Parathyroid adenoma (tissue), 2 donors: Measurements from ENCODE around the gene FLRT2.

Experiments used
- H2AFZ ChIP-seq: fragments of 300-600 bp; sonication (generic); one replicate; pipeline ENCODE4 v1.7.0; 2017; ENCODE audit warnings: antibody characterized with exemption, mild to moderate bottlenecking
- H3K27ac ChIP-seq: fragments of 300-600 bp; sonication (generic); one replicate; pipeline ENCODE4 v1.7.0; 2017
- H3K27me3 ChIP-seq: fragments of 300-600 bp; sonication (generic); one replicate; pipeline ENCODE4 v1.7.0; 2017; ENCODE audit warnings: low read length; ENCODE audit not compliant: control insufficient read depth, insufficient read depth
- H3K36me3 ChIP-seq: fragments of 300-600 bp; sonication (generic); one replicate; pipeline ENCODE4 v1.7.0; 2017; ENCODE audit warnings: low read length; ENCODE audit not compliant: control insufficient read depth, insufficient read depth
- H3K4me1 ChIP-seq: fragments of 300-600 bp; sonication (generic); one replicate; pipeline ENCODE4 v1.7.0; 2017; ENCODE audit warnings: control low read depth
- H3K4me2 ChIP-seq: fragments of 300-600 bp; sonication (generic); one replicate; pipeline ENCODE4 v1.7.0; 2017; ENCODE audit warnings: low read length
- H3K4me3 ChIP-seq: fragments of 300-600 bp; sonication (generic); one replicate; pipeline ENCODE4 v1.7.0; 2017; ENCODE audit warnings: low read depth, low read length
- H3K79me2 ChIP-seq: fragments of 300-600 bp; sonication (generic); one replicate; pipeline ENCODE4 v1.7.0; 2017; ENCODE audit warnings: control low read depth
- H3K9ac ChIP-seq: fragments of 300-600 bp; sonication (generic); one replicate; pipeline ENCODE4 v1.7.0; 2017; ENCODE audit warnings: mild to moderate bottlenecking
- H3K9me3 ChIP-seq: fragments of 300-600 bp; sonication (generic); one replicate; pipeline ENCODE4 v1.7.0; 2017; ENCODE audit warnings: low read length; ENCODE audit not compliant: control insufficient read depth
- CTCF ChIP-seq: fragments of 300-600 bp; sonication (generic); IDR thresholded peaks from one replicate; pipeline ENCODE4 v1.7.0; 2017; ENCODE audit warnings: antibody characterized with exemption, mild to moderate bottlenecking
- donor health status: primary hyperparathyroidism.

Gene FLRT2

DNA sequence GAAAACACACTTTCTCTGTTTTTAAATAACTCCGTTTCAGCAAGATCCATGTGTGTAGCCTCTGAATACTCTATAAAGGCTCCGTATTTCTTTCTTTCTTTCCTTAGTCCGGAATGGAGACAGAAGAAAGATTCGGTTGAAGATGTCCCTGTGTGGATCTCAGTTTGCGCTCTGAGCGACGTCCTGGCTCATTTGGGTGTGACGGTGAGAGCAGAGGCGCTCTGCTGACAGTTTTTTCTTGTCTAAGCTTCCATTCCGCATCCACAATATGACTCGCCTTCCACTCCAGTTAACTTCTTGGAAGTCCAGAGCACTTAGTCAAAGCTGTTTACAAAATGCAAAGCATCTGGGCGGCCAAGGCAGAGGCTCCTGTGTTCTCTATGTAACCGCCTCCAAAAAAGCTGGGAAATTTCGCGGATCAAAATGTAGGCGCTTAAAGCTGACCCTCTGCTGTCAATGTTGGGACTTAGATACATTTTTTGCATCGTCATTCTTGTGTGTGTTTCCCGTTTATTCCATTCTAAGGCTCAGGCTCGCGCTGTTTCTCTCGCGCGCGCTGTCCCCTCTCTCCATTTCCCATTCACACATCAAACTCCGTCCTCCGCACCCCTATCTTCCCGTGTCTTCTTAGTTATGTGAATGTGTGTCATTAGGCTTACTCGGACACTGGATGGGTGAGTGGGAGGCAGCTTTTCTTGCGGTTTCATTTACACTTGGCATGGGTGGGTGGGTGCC is 880 bp upstream of the FLRT2 start:
- no peak for TF ChIP-seq CTCF
- peak overlapping the region; percentile 32 for H3K27ac ChIP-seq
- no peaks in the 10 kb centered on the region for H3K27me3 ChIP-seq
- H2AFZ ChIP-seq, result peak overlapping the region; percentile 28
- H3K4me1 ChIP-seq, result no peaks in the 10 kb centered on the region
- H3K4me3 ChIP-seq, result peak overlapping the region; percentile 44
- no peaks in the 10 kb centered on the region for H3K79me2 ChIP-seq
- no peaks in the 10 kb centered on the region for H3K36me3 ChIP-seq
- no peak overlapping the region for H3K9ac ChIP-seq
- H3K9me3 ChIP-seq, result no peaks in the 10 kb centered on the region
- peak overlapping the region; percentile 76 for H3K4me2 ChIP-seq

DNA sequence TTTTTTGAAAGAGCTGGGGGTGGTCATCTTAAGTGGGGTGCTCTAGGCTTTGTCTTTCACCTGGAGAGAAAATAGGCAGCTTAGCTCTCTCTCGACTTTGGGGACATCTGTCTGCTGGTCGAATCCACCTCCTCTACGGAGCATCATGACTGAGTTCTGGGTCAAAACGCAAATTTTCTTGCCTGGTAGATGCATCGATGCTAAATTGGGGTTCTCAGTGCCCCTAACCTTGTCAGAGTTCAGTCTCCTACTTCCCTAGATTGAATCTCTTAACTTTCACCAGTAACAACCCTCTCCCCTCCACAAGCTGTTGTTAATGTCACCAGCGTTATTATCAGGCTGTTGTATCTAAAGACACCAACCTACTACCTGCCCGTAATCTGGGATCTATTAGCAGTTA is 682 bp downstream of the FLRT2 start:
- peak overlapping the region; percentile 76 for H3K4me2 ChIP-seq
- no peak overlapping the region for H3K9ac ChIP-seq
- H3K4me3 ChIP-seq, result peak overlapping the region; percentile 44
- no peak overlapping the region for H2AFZ ChIP-seq
- H3K9me3 ChIP-seq, result no peaks in the 10 kb centered on the region
- TF ChIP-seq CTCF, result no peak
- H3K4me1 ChIP-seq, result no peaks in the 10 kb centered on the region
- H3K27ac ChIP-seq, result no peak overlapping the region
- H3K79me2 ChIP-seq, result no peaks in the 10 kb centered on the region
- no peaks in the 10 kb centered on the region for H3K36me3 ChIP-seq
- H3K27me3 ChIP-seq, result no peaks in the 10 kb centered on the region

- TF ChIP-seq CTCF, result no peak
- Histone ChIP-seq H3K79me2 (no peaks in the 10 kb centered on the region), H3K4me3 (peak overlapping the region; percentile 44)
These were observed 1.2 kb downstream of the FLRT2 start for GRCh38 chr14:85531141-85531586.

GRCh38 chr14:85531587-85532373 is 1.8 kb downstream of the FLRT2 start:
- H3K27ac ChIP-seq, result no peak overlapping the region
- no peak overlapping the region for H2AFZ ChIP-seq
- no peaks in the 10 kb centered on the region for H3K79me2 ChIP-seq
- no peaks in the 10 kb centered on the region for H3K9me3 ChIP-seq
- H3K4me2 ChIP-seq, result peak overlapping the region; percentile 76
- no peak for TF ChIP-seq CTCF
- no peaks in the 10 kb centered on the region for H3K27me3 ChIP-seq
- H3K9ac ChIP-seq, result no peak overlapping the region
- H3K4me3 ChIP-seq, result peak overlapping the region; percentile 44
- no peaks in the 10 kb centered on the region for H3K36me3 ChIP-seq
- no peaks in the 10 kb centered on the region for H3K4me1 ChIP-seq

More at GRCh38 chr14:85531141-85531586, 1.2 kb downstream of the FLRT2 start:
- Histone ChIP-seq H3K4me2 (peak overlapping the region; percentile 76), H3K36me3 (no peaks in the 10 kb centered on the region), H3K27ac (no peak overlapping the region), H2AFZ (peak overlapping the region; percentile 15), H3K4me1 (no peaks in the 10 kb centered on the region), H3K27me3 (no peaks in the 10 kb centered on the region), H3K9me3 (no peaks in the 10 kb centered on the region), H3K9ac (no peak overlapping the region)
